Measurements from ENCODE around the gene PRF1. TPM values are rescaled to one million over a fixed set of nuclear protein-coding genes. Genes with fewer than 3 reads are reported as not detected.
A peak's percentile ranks its signal among the peaks of the same experiment; 100 is the strongest.

PRF1 gene
- total RNA-seq, 1 donor from 2014 or later, result not detected

GRCh38 chr10:70562036-70562755, 40.3 kb downstream of the PRF1 start:
- no peak for TF ChIP-seq CTCF (conservative IDR thresholded peaks at IDR 0.05)
- Mint-ChIP-seq H3K4me3 (no peak overlapping the region), H3K9me3 (no peaks in the 10 kb centered on the region), H3K4me1 (ENCODE audit: unreplicated experiment) (peaks cover 46% of the 10 kb centered on the region), H3K27me3 (peaks cover 4% of the 10 kb centered on the region), H3K36me3 (no peaks in the 10 kb centered on the region), H3K27ac (peak overlapping the region; percentile 18)
- DNase-seq (ENCODE audit: extremely low spot score, unreplicated experiment), result no peak

GRCh38 chr10:70561558-70561957, 41.0 kb downstream of the PRF1 start:
- H3K9me3 Mint-ChIP-seq, result no peaks in the 10 kb centered on the region

GRCh38 chr10:70561070-70561469, 41.5 kb downstream of the PRF1 start:
- Mint-ChIP-seq H3K9me3 (no peaks in the 10 kb centered on the region), H3K4me3 (no peak overlapping the region), H3K27me3 (peaks cover 4% of the 10 kb centered on the region), H3K4me1 (ENCODE audit: unreplicated experiment) (peaks cover 46% of the 10 kb centered on the region), H3K36me3 (no peaks in the 10 kb centered on the region), H3K27ac (no peak overlapping the region)
- DNase-seq (ENCODE audit: extremely low spot score, unreplicated experiment), result no peak
- no peak for TF ChIP-seq CTCF (conservative IDR thresholded peaks at IDR 0.05)

More at GRCh38 chr10:70561558-70561957, 41.0 kb downstream of the PRF1 start:
- no peak for DNase-seq (ENCODE audit: extremely low spot score, unreplicated experiment)
- Mint-ChIP-seq H3K4me3 (no peak overlapping the region), H3K4me1 (ENCODE audit: unreplicated experiment) (peaks cover 46% of the 10 kb centered on the region), H3K27me3 (peaks cover 4% of the 10 kb centered on the region), H3K27ac (no peak overlapping the region), H3K36me3 (no peaks in the 10 kb centered on the region)
- TF ChIP-seq CTCF (conservative IDR thresholded peaks at IDR 0.05), result no peak

GRCh38 chr10:70560511-70560941, 42.0 kb downstream of the PRF1 start:
- H3K9me3 Mint-ChIP-seq, result no peaks in the 10 kb centered on the region
- H3K4me1 Mint-ChIP-seq (ENCODE audit: unreplicated experiment), result peaks cover 46% of the 10 kb centered on the region
- H3K4me3 Mint-ChIP-seq, result no peak overlapping the region
- no peak for TF ChIP-seq CTCF (conservative IDR thresholded peaks at IDR 0.05)
- DNase-seq (ENCODE audit: extremely low spot score, unreplicated experiment), result no peak
- peaks cover 4% of the 10 kb centered on the region for H3K27me3 Mint-ChIP-seq
- H3K27ac Mint-ChIP-seq, result no peak overlapping the region
- no peaks in the 10 kb centered on the region for H3K36me3 Mint-ChIP-seq

GRCh38 chr10:70559861-70560260, 42.7 kb downstream of the PRF1 start:
- Mint-ChIP-seq H3K27me3 (peaks cover 4% of the 10 kb centered on the region), H3K4me1 (ENCODE audit: unreplicated experiment) (peaks cover 46% of the 10 kb centered on the region), H3K36me3 (no peaks in the 10 kb centered on the region), H3K9me3 (no peaks in the 10 kb centered on the region), H3K4me3 (no peak overlapping the region), H3K27ac (no peak overlapping the region)
- DNase-seq (ENCODE audit: extremely low spot score, unreplicated experiment), result no peak
- TF ChIP-seq CTCF (conservative IDR thresholded peaks at IDR 0.05), result no peak
